ENCODE measurements around the gene PIP4K2C.
"Not testable (repeated sequence)": the region's sequence is repeated elsewhere in the genome, so short reads cannot be mapped to it uniquely, and the experiment has no call there.

Gene PIP4K2C

DNA sequence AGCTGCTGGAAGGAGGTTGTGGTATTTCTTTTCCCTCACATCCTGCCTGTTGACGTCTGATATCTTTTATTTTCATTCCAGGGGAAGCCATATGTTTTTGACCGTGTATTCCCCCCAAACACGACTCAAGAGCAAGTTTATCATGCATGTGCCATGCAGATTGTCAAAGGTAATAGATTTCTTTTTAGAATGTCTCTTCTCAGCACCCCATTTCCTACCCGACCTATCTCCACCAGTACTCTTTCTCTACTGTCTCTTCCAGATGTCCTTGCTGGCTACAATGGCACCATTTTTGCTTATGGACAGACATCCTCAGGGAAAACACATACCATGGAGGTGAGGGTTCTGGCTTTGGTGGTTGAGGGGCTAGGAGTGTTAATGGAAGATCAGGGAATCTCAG lies 27.6 kb upstream of the PIP4K2C start:
- DNase-seq (ENCODE audit: insufficient read length, low spot score) (no peak), FAIRE-seq (no peak)
- TF ChIP-seq, protein P1, sequence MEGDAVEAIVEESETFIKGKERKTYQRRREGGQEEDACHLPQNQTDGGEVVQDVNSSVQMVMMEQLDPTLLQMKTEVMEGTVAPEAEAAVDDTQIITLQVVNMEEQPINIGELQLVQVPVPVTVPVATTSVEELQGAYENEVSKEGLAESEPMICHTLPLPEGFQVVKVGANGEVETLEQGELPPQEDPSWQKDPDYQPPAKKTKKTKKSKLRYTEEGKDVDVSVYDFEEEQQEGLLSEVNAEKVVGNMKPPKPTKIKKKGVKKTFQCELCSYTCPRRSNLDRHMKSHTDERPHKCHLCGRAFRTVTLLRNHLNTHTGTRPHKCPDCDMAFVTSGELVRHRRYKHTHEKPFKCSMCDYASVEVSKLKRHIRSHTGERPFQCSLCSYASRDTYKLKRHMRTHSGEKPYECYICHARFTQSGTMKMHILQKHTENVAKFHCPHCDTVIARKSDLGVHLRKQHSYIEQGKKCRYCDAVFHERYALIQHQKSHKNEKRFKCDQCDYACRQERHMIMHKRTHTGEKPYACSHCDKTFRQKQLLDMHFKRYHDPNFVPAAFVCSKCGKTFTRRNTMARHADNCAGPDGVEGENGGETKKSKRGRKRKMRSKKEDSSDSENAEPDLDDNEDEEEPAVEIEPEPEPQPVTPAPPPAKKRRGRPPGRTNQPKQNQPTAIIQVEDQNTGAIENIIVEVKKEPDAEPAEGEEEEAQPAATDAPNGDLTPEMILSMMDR (IDR thresholded peaks at IDR 0.05; ENCODE audit: insufficient read depth, missing control alignments), result no peak

DNA sequence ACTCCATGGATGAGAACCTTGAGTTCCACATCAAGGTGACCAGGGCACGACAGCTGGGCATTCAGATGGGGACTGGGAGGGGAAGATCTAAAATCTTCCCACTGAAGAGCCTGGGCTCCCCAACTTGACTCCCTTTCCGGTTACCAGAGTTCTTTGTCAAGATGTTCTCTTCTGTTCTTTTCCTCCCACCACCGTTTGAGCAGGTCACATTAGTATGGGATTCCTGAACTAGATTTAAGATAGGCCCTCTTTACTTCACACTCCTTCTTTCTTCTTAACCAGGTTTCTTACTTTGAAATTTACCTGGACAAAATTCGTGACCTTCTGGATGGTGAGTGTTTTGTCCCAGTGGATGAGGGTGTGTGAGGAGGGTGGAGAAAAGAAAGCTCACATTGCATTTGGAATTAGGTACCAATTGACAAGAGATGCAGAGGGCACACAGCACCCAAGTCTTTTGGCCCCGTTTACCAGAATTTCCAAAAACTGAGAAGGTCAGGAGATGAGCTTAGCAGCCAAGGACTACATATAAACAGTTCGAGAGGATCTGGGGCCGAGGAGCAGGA lies 26.7 kb upstream of the PIP4K2C start:
- no peak for FAIRE-seq
- no peak for DNase-seq (ENCODE audit: insufficient read length, low spot score)
- TF ChIP-seq, protein P1 (IDR thresholded peaks at IDR 0.05; ENCODE audit: insufficient read depth, missing control alignments), result no peak

DNA sequence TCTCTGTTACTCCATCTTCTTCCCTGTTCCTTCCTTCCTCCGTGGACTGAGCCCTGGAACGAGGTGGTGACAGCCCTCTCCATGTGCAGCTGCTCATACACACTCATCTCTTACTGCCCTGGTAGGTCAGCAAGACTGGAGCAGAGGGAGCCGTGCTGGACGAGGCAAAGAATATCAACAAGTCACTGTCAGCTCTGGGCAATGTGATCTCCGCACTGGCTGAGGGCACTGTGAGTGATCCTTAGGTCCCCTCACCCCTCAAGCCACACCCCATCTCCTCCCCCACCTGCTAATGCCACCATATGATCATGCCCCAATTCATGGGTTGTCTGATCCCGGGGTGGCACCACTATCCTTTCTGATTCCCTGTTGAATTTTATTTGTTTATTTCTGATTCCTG lies 22.2 kb upstream of the PIP4K2C start:
- TF ChIP-seq, protein P1 (IDR thresholded peaks at IDR 0.05; ENCODE audit: insufficient read depth, missing control alignments), result no peak
- DNase-seq (ENCODE audit: insufficient read length, low spot score), result no peak
- no peak for FAIRE-seq

DNA sequence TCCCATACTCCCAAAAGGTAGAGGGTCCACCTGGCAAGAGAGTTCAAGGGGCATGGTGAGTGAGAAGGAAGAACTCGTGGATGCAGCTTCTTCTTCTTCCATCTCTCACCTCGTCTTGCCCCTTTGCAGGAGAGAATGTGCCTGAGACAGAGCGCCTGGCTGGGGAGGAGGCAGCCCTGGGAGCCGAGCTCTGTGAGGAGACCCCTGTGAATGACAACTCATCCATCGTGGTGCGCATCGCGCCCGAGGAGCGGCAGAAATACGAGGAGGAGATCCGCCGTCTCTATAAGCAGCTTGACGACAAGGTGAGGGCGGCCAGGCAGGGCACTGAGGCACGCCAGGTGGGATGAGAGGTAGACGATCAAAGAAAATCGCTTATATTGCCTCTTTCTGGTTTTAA lies 21.1 kb upstream of the PIP4K2C start:
- TF ChIP-seq, protein P1 (IDR thresholded peaks at IDR 0.05; ENCODE audit: insufficient read depth, missing control alignments), result no peak
- no peak for FAIRE-seq
- no peak for DNase-seq (ENCODE audit: insufficient read length, low spot score)

DNA sequence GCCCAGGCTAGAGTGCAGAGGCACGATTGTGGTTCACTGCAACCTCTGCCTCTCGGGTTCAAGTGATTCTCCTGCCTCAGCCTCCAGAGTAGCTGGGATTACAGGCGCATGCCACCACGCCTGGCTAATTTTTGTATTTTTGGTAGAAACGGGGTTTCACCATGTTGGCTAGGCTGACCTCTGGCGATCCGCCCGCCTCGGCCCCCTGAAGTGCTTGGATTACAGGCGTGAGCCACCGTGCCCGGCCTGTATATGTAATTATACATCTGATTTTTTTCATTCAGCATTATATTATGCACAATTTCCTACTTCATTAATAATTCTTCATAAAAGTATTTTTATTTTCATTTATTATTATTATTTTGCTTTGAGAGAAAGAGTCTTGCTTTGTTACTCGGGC lies 20.6 kb upstream of the PIP4K2C start:
- not testable (repeated sequence) for DNase-seq (ENCODE audit: insufficient read length, low spot score); FAIRE-seq

DNA sequence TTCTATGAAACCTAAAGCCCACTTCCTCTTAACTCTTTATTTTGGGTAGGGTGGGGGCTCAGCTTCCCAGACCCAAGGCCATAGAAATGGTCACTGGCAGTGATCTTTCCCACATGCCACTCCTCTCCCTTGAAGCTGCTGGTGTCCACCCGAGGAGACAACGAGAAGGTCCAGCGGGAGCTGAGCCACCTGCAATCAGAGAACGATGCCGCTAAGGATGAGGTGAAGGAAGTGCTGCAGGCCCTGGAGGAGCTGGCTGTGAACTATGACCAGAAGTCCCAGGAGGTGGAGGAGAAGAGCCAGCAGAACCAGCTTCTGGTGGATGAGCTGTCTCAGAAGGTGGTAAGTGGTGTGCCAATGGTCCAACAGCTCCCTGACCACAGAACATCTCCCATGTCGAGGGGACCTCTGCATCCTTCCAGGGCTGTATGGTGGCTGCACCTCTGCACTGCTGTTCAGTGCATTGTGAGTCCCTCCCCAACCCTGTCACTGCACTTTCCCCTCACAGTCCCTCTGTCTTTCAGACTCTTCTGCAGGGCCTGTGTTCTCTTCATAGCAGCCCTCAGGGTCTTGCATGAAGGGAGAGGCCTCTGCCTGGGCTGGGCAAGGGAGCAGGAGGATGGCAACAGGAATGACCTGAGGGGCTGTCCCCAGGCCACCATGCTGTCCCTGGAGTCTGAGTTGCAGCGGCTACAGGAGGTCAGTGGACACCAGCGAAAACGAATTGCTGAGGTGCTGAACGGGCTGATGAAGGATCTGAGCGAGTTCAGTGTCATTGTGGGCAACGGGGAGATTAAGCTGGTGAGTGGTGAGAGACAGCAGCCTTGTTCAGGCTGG lies 18.8 kb upstream of the PIP4K2C start:
- no peak for FAIRE-seq

DNA sequence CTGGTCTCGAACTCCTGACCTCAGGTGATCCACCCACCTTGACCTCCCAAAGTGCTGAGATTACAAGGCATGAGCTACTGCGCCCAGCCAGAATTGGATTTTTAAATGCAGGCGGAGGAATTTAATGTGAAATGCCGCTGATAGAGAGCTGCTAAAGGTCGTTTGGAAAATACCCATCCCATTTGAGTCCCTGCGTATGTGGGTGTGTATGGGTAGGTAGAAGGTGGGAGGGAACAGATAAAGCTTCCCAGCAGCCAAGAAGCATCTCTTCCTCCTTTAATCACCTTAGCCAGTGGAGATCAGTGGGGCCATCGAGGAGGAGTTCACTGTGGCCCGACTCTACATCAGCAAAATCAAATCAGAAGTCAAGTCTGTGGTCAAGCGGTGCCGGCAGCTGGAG lies 16.2 kb upstream of the PIP4K2C start:
- DNase-seq (ENCODE audit: insufficient read length, low spot score) (no peak), FAIRE-seq (no peak)
- TF ChIP-seq, protein P1 (IDR thresholded peaks at IDR 0.05; ENCODE audit: insufficient read depth, missing control alignments), result no peak

More for the DNA sequence above, 18.8 kb upstream of the PIP4K2C start:
- TF ChIP-seq, protein P1 (IDR thresholded peaks at IDR 0.05; ENCODE audit: insufficient read depth, missing control alignments), result no peak
- DNase-seq (ENCODE audit: insufficient read length, low spot score), result no peak

All from D721Med (cell line).